ENCODE measurements around the gene CLEC16A.

GRCh38 chr16:11015607-11016006 lies 71.2 kb downstream of the CLEC16A start:
- no peak for TF ChIP-seq CTCF (IDR thresholded peaks at IDR 0.05; ENCODE audit: borderline replicate concordance, extremely low read depth, low read length, poor library complexity, severe bottlenecking)
- TF ChIP-seq EZH2 (IDR thresholded peaks at IDR 0.05; ENCODE audit: borderline replicate concordance, low read depth, low read length, severe bottlenecking), result no peak
